Stomach (tissue), 4 donors: ENCODE data around the gene DLX4.

Experiments
- EP300 ChIP-seq: sonication (generic); formaldehyde crosslinking; IDR thresholded peaks from one replicate; pipeline ENCODE4 v1.6.1; 2017; ENCODE audit warnings: antibody characterized with exemption
- POLR2A ChIP-seq, 4 donors: fragments of 450-650 bp; IDR thresholded peaks; one replicate each; pipeline ENCODE4 v1.6.1; 2016; ENCODE audit warnings: antibody characterized with exemption in 4 of 4, control low read depth in 2 of 4, mild to moderate bottlenecking in 1 of 4, moderate library complexity in 1 of 4
- POLR2AphosphoS5 ChIP-seq, 3 donors: sonication (generic); formaldehyde crosslinking; IDR thresholded peaks; one replicate each; pipeline ENCODE4 v1.6.1; 2016; ENCODE audit warnings: antibody characterized with exemption in 3 of 3
- TF ChIP-seq, protein P1 (sequence below), 7 experiments: fragments of 450-650 bp in 4 of 7; fragments of 200-600 bp in 3 of 7; sonication (generic) in 3 of 7; IDR thresholded peaks; one replicate each; pipeline ENCODE4 v1.5.1; 2016 to 2019; ENCODE audit warnings: antibody characterized with exemption in 7 of 7, control low read depth in 2 of 7, mild to moderate bottlenecking in 1 of 7

DNA sequence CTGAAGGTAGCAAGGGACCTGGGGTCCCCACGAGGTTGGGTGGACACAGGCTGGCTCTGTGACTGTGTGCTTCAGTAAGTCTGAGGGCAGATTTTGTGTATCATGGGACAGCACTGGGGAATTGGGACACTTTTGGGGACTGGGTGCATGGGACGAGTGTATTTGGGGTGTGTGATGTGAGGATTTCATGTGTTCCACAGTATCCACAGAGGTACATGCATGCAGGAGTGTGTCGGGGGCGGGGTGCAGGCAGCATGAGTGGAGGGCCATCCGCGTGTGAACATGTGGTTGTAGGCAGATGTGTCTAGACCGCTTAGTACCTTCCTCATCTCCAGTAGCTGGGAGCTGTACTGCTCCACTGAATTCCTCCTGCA is 27.1 kb downstream of the DLX4 start:
- TF ChIP-seq, protein P1, sequence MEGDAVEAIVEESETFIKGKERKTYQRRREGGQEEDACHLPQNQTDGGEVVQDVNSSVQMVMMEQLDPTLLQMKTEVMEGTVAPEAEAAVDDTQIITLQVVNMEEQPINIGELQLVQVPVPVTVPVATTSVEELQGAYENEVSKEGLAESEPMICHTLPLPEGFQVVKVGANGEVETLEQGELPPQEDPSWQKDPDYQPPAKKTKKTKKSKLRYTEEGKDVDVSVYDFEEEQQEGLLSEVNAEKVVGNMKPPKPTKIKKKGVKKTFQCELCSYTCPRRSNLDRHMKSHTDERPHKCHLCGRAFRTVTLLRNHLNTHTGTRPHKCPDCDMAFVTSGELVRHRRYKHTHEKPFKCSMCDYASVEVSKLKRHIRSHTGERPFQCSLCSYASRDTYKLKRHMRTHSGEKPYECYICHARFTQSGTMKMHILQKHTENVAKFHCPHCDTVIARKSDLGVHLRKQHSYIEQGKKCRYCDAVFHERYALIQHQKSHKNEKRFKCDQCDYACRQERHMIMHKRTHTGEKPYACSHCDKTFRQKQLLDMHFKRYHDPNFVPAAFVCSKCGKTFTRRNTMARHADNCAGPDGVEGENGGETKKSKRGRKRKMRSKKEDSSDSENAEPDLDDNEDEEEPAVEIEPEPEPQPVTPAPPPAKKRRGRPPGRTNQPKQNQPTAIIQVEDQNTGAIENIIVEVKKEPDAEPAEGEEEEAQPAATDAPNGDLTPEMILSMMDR (IDR thresholded peaks at IDR 0.05), result no peak
- TF ChIP-seq POLR2A (IDR thresholded peaks at IDR 0.05) (no peak), POLR2AphosphoS5 (IDR thresholded peaks at IDR 0.05) (no peak), EP300 (no peak)
